ENCODE measurements around the gene CTSF. TPM values are rescaled to one million over a fixed set of nuclear protein-coding genes. Genes with fewer than 3 reads are reported as not detected.

Gene CTSF
- total and polyA plus RNA-seq, 2 of the 13 experiments (the other 11 are each of a cell fraction or from before 2014, with no cell fraction given): not detected

- TF ChIP-seq ZNF580 (CRISPR knock-in tag; IDR thresholded peaks at IDR 0.05; ENCODE audit: borderline replicate concordance, low read depth) (peak; percentile 46; the same call in 1 of the 2 replicates), ZFP91 (CRISPR knock-in tag; IDR thresholded peaks at IDR 0.05; ENCODE audit: borderline replicate concordance) (0 out of 2 replicates have a peak, but pooled peaks have one; percentile 32), ZNF788 (CRISPR knock-in tag; IDR thresholded peaks at IDR 0.05; ENCODE audit: borderline replicate concordance) (no peak), ZNF687 (CRISPR knock-in tag; IDR thresholded peaks at IDR 0.05) (peak; percentile 47), TBX2 (CRISPR knock-in tag; IDR thresholded peaks at IDR 0.05; ENCODE audit: borderline replicate concordance) (peak; percentile 46; the same call in 1 of the 2 replicates), HNRNPL (IDR thresholded peaks at IDR 0.05; ENCODE audit: low read depth, low read length) (peak; percentile 81; the same call in 1 of the 2 replicates), NR3C1 (CRISPR knock-in tag; IDR thresholded peaks at IDR 0.05) (no peak), HNRNPH1 (optimal IDR thresholded peaks at IDR 0.05; ENCODE audit: low read depth, low read length) (no peak), DPF2 (CRISPR knock-in tag; IDR thresholded peaks at IDR 0.05; ENCODE audit: borderline replicate concordance, low read depth) (no peak), ZNF430 (CRISPR knock-in tag; IDR thresholded peaks at IDR 0.05) (0 out of 2 replicates have a peak, but pooled peaks have one; percentile 59), ZNF292 (CRISPR knock-in tag; IDR thresholded peaks at IDR 0.05; ENCODE audit: borderline replicate concordance, low read depth) (peak; percentile 31; the same call in 1 of the 2 replicates), YEATS2 (CRISPR knock-in tag; IDR thresholded peaks at IDR 0.05; ENCODE audit: borderline replicate concordance) (0 out of 2 replicates have a peak, but pooled peaks have one; percentile 22), SP4 (CRISPR knock-in tag; IDR thresholded peaks at IDR 0.05) (no peak), ZFP36L1 (CRISPR knock-in tag; IDR thresholded peaks at IDR 0.05) (no peak), RAD21 (CRISPR knock-in tag; IDR thresholded peaks at IDR 0.05) (0 out of 2 replicates have a peak, but pooled peaks have one; percentile 12), DRAP1 (CRISPR knock-in tag; IDR thresholded peaks at IDR 0.05) (0 out of 2 replicates have a peak, but pooled peaks have one; percentile 10), TRIM22 (IDR thresholded peaks at IDR 0.05) (no peak), HNF1B (CRISPR knock-in tag; IDR thresholded peaks at IDR 0.05) (peak; percentile 52; the same call in 1 of the 2 replicates), ZBTB7A (CRISPR knock-in tag; IDR thresholded peaks at IDR 0.05) (peak; percentile 68; the same call in 1 of the 2 replicates)
Measured at GRCh38 chr11:66607126-66607834, 38.9 kb upstream of the CTSF start (continued).
